ENCODE measurements around the gene TPST2. TPM values are rescaled to one million over a fixed set of nuclear protein-coding genes. Genes with fewer than 3 reads are reported as not detected.

Gene TPST2
- total RNA-seq, 4 donors from 2014 or later, result 44.5 to 59.4 (median 51.9) TPM

DNA sequence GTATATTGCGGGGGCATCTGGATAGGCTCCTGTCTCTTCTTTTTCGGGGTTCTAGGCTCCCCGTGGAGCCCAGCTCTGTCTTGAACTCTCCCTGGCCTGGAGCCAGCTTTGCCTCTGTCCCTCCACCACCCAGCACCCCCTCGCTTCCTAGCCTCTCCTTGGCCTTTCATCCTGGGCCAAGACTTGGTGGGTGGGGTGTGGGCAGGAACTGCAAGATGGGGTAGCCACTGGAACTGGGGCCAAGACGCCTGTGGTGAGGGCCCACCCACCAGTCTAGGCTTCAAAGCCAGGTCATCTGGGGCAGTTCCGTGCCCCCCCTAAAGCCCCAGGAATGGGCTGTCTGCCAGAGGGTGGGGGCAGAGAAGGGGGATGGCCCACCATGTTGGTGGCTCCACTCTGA is 29.6 kb upstream of the TPST2 start:
- H3K27ac ChIP-seq, result no peak overlapping the region
- no peaks in the 10 kb centered on the region for H3K36me3 ChIP-seq
- 25% methylated on average over 3 of the region's 6 CpGs for WGBS
- H3K4me3 ChIP-seq, result no peak overlapping the region
- no peak for DNase-seq (ENCODE audit: low spot score in 2 of 2)
- no peaks in the 10 kb centered on the region for H3K9me3 ChIP-seq
- peaks cover 6% of the 10 kb centered on the region for H3K4me1 ChIP-seq
- H3K27me3 ChIP-seq, result peaks cover under 1% of the 10 kb centered on the region
- TF ChIP-seq POLR2A (IDR thresholded peaks at IDR 0.05), result no peak
- no peak for TF ChIP-seq EP300 (IDR thresholded peaks at IDR 0.05)
- no peak for TF ChIP-seq POLR2AphosphoS5 (IDR thresholded peaks at IDR 0.05)
- TF ChIP-seq, protein P1, sequence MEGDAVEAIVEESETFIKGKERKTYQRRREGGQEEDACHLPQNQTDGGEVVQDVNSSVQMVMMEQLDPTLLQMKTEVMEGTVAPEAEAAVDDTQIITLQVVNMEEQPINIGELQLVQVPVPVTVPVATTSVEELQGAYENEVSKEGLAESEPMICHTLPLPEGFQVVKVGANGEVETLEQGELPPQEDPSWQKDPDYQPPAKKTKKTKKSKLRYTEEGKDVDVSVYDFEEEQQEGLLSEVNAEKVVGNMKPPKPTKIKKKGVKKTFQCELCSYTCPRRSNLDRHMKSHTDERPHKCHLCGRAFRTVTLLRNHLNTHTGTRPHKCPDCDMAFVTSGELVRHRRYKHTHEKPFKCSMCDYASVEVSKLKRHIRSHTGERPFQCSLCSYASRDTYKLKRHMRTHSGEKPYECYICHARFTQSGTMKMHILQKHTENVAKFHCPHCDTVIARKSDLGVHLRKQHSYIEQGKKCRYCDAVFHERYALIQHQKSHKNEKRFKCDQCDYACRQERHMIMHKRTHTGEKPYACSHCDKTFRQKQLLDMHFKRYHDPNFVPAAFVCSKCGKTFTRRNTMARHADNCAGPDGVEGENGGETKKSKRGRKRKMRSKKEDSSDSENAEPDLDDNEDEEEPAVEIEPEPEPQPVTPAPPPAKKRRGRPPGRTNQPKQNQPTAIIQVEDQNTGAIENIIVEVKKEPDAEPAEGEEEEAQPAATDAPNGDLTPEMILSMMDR (IDR thresholded peaks at IDR 0.05), result no peak

DNA sequence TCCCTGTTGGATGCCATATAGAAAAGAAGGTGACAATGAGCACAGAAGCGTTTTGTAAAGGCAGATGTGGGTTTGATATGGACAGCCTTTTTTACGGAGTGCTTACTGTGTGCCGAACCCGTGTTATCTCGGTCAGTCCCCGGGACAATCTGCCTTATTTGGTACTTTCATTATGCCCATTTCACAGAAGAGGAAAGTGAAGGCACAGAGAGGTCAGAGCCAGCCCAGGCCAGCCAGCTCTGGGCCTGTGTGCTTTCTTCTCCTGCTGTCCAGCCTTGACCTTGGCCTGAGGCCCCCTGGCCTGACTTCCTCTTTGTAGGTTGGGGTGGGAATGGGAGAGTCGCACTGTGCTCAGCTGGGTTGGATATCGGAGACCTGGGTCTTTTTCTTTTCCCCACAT is 28.5 kb upstream of the TPST2 start:
- H3K36me3 ChIP-seq, result no peaks in the 10 kb centered on the region
- no peak overlapping the region for H3K4me3 ChIP-seq
- H3K9me3 ChIP-seq, result no peaks in the 10 kb centered on the region
- H3K4me1 ChIP-seq, result peaks cover 13% of the 10 kb centered on the region
- 89% methylated on average over 8 of the region's 8 CpGs for WGBS
- DNase-seq (ENCODE audit: low spot score in 2 of 2), result no peak
- no peak overlapping the region for H3K27ac ChIP-seq
- TF ChIP-seq, protein P1 (IDR thresholded peaks at IDR 0.05), result no peak
- TF ChIP-seq POLR2AphosphoS5 (IDR thresholded peaks at IDR 0.05), result no peak
- no peak for TF ChIP-seq EP300 (IDR thresholded peaks at IDR 0.05)
- TF ChIP-seq POLR2A (IDR thresholded peaks at IDR 0.05), result no peak
- peaks cover 5% of the 10 kb centered on the region for H3K27me3 ChIP-seq

DNA sequence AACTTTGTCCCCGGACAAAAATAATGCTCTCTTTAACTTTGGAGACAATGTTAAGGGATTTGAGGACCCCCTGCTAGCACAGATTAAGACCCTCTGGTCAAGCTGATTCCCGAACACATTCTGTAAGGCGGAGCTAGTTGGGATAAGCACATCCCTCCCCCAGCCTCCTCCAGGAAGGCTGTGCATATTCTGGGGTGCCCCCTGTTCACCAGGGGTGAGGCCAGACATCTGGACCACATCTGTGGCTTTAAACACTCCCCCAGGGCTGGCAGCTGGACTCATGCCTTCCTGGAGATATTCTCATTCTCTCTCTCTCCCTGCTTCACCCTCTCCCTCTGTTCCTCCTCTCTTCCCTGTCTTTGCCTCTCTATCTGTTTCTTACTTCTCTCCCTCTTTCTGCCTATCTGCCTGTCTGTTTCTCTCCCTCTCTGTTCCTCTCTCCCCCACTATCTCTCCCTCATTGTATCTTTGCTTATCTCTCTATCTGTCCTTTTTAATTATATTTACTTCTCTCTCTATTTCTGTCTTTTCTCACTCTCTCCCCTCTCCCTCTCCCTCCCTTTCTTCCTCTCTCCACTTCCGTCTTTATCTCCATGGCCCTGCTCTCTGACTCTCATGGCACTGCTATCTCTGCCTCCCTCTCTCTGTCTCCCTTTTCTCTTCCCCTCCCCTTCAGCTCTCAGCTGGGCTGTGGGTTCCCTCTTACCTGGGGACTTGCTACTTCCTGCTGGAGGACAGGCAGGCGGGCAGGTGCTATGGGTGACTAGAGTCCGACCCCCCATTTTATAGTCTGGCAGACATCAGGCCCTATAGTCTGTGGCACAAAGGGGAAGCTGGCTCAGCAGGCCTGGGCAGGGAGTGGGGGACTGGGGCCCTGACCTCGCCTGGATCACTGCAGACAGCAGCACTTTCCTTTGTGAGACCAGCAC is 27.6 kb upstream of the TPST2 start, which contains the start of gene CRYBB1:
TSS of gene CRYBB1 (minus strand) at position 757 of the 929 bp plus-strand sequence. CDS start 1,708 bp downstream, outside the sequence.
- DNase-seq (ENCODE audit: low spot score in 2 of 2), result no peak
- H3K27ac ChIP-seq, result no peak within 1 kb of the TSS
- TF ChIP-seq POLR2A (IDR thresholded peaks at IDR 0.05) (no peak), EP300 (IDR thresholded peaks at IDR 0.05) (no peak), POLR2AphosphoS5 (IDR thresholded peaks at IDR 0.05) (no peak)
- TF ChIP-seq, protein P1 (IDR thresholded peaks at IDR 0.05), result no peak
- H3K36me3 ChIP-seq, result no peaks in the 10 kb centered on the region
- H3K4me3 ChIP-seq, result no peak within 1 kb of the TSS
- H3K9me3 ChIP-seq, result no peaks in the 10 kb centered on the region
- peaks cover 13% of the 10 kb centered on the region for H3K4me1 ChIP-seq
- 75% methylated on average over 7 of the region's 7 CpGs for WGBS
- H3K27me3 ChIP-seq, result peaks cover 5% of the 10 kb centered on the region

DNA sequence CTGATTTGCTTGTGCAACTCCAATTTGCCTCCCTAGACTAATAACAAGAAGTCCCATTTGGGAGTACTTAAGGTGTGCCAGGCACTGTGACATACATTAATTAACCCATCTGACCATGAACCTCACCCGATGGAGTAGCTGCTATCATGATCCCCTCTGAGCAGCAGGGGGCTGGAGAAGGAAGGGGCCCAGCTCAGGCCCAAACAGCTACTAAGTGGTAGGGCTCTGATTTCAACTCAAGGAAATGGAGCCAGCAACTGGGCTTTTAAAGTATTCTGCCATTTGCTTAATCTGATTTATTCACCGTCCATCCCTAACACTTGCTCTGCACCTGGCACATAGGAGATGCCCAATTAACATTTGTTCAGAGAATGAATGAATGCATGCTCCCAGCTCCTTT is 26.7 kb upstream of the TPST2 start:
- H3K9me3 ChIP-seq, result no peaks in the 10 kb centered on the region
- 81% methylated on average over 2 of the region's 2 CpGs for WGBS
- H3K4me1 ChIP-seq, result peaks cover 13% of the 10 kb centered on the region

More for the DNA sequence above, 26.7 kb upstream of the TPST2 start:
- no peak for DNase-seq (ENCODE audit: low spot score in 2 of 2)
- TF ChIP-seq EP300 (IDR thresholded peaks at IDR 0.05) (no peak), POLR2A (IDR thresholded peaks at IDR 0.05) (no peak), POLR2AphosphoS5 (IDR thresholded peaks at IDR 0.05) (no peak)
- TF ChIP-seq, protein P1 (IDR thresholded peaks at IDR 0.05), result no peak
- Histone ChIP-seq H3K4me3 (no peak overlapping the region), H3K36me3 (no peaks in the 10 kb centered on the region), H3K27ac (no peak overlapping the region), H3K27me3 (peaks cover 5% of the 10 kb centered on the region)
